ENCODE data around the gene IL7R. TPM values are rescaled to one million over a fixed set of nuclear protein-coding genes. Genes with fewer than 3 reads are reported as not detected.

IL7R gene
- total and polyA plus RNA-seq, 2 donors: 1.5 to 6.7 TPM

DNA sequence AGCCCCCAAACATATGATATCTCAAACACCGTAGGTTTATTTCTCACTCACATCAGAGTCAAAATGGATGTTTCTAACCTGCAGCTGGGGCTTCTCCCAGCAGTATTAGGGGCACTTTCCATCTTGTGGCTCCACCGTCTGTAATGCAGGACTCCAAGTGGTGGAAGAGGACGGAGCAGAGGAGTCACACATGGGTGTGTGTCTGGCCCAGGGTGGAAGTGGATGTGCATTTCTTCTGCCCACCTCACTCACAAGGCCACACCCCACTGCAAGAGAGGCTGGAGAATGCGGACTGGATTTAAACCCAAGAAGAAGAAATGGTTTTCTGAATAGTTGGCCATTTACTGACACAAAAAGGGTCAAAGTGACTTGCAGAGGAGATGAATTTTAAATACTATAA, 13.9 kb downstream of the IL7R start:
- H3K36me3 ChIP-seq (ENCODE audit: insufficient read depth): no peaks in the 10 kb centered on the region
- H3K4me3 ChIP-seq (ENCODE audit: low read depth, low read length): no peak overlapping the region
- H3K4me1 ChIP-seq (ENCODE audit: insufficient read depth): no peaks in the 10 kb centered on the region
- no peak overlapping the region for H3K27ac ChIP-seq (ENCODE audit: low read depth)
- no peak for DNase-seq (ENCODE audit: extremely low spot score)
- WGBS: 93% methylated on average over 4 of the region's 4 CpGs

DNA sequence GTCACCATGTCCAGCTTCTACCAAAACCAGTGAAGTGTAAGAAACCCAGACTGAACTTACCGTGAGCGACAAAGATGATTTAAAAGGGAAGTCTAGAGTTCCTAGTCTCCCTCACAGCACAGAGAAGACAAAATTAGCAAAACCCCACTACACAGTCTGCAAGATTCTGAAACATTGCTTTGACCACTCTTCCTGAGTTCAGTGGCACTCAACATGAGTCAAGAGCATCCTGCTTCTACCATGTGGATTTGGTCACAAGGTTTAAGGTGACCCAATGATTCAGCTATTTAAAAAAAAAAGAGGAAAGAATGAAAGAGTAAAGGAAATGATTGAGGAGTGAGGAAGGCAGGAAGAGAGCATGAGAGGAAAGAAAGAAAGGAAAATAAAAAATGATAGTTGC, 19.8 kb downstream of the IL7R start:
- DNase-seq (ENCODE audit: extremely low spot score): no peak
- 85% methylated on average over 2 of the region's 2 CpGs for whole genome bisulfite sequencing
- no peaks in the 10 kb centered on the region for H3K36me3 ChIP-seq (ENCODE audit: insufficient read depth)
- no peak overlapping the region for H3K27ac ChIP-seq (ENCODE audit: low read depth)
- no peak overlapping the region for H3K4me3 ChIP-seq (ENCODE audit: low read depth, low read length)
- no peaks in the 10 kb centered on the region for H3K4me1 ChIP-seq (ENCODE audit: insufficient read depth)

DNA sequence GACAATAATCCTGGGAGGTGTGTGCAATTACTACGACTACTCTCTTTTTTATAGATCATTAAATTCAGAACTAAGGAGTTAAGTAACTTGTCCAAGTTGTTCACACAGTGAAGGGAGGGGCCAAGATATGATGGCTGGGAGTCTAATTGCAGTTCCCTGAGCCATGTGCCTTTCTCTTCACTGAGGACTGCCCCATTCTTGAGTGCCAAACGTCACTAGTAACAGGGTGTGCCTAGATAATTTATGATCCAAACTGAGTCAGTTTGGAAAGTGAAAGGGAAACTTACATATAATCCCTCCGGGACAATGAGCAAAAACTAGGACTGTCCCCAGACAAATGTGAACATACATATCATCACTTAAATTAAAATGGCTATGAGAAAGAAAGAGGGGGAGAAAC, 20.2 kb downstream of the IL7R start:
- Histone ChIP-seq H3K4me1 (ENCODE audit: insufficient read depth) (no peaks in the 10 kb centered on the region), H3K27ac (ENCODE audit: low read depth) (no peak overlapping the region), H3K4me3 (ENCODE audit: low read depth, low read length) (no peak overlapping the region), H3K36me3 (ENCODE audit: insufficient read depth) (no peaks in the 10 kb centered on the region)
- DNase-seq (ENCODE audit: extremely low spot score): no peak
- WGBS: 56% methylated on average over 3 of the region's 3 CpGs

DNA sequence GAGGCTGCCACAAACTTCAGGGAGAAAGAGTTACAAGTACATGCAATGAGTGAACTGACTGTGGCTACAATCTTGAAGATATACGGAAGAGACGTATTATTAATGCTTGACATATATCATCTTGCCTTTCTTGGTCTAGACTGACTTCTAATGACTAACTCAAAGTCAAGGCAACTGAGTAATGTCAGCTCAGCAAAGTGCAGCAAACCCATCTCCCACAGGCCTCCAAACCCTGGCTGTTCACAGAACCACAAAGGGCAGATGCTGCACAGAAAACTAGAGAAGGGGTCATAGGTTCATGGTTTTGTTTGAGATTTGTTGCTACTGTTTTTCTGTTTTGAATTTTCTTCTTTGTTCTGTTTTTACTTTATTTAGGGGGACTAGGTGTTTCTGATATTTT, 21.0 kb downstream of the IL7R start:
- Histone ChIP-seq H3K4me1 (ENCODE audit: insufficient read depth) (no peaks in the 10 kb centered on the region), H3K36me3 (ENCODE audit: insufficient read depth) (no peaks in the 10 kb centered on the region), H3K27ac (ENCODE audit: low read depth) (no peak overlapping the region), H3K4me3 (ENCODE audit: low read depth, low read length) (no peak overlapping the region)
- no peak for DNase-seq (ENCODE audit: extremely low spot score)
- WGBS: 91% methylated on average over 2 of the region's 2 CpGs

DNA sequence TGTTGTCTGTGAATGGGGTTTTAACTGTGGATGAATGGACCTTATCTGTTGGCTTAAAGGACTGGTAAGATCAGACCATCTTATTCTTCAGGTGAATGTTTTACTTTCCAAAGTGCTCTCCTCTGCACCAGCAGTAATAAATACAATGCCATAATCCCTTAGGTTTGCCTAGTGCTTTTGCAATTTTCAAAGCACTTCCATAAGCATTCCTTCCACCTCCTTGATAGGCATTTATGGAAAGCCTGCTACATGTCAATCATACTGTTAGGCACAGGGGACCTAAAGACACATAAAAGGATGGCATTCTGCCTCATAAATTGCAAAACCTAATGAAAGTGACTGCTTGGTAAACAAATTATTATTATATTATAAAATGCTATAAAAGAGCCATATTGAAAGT, 21.4 kb downstream of the IL7R start:
- H3K4me1 ChIP-seq (ENCODE audit: insufficient read depth): no peaks in the 10 kb centered on the region
- H3K36me3 ChIP-seq (ENCODE audit: insufficient read depth): no peaks in the 10 kb centered on the region
- H3K27ac ChIP-seq (ENCODE audit: low read depth): no peak overlapping the region
- H3K4me3 ChIP-seq (ENCODE audit: low read depth, low read length): no peak overlapping the region
- DNase-seq (ENCODE audit: extremely low spot score): no peak

DNA sequence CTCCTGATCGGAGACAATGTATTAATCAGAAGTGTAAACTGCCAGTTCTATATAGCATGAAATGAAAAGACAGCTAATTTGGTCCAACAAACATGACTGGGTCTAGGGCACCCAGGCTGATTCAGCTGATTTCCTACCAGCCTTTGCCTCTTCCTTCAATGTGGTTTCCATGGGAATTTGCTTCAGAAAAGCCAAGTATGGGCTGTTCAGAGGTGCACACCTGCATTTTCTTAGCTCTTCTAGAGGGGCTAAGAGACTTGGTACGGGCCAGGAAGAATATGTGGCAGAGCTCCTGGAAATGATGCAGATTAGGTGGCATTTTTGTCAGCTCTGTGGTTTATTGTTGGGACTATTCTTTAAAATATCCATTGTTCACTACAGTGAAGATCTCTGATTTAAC, 22.4 kb downstream of the IL7R start:
- 73% methylated on average over 2 of the region's 2 CpGs for WGBS
- Histone ChIP-seq H3K4me1 (ENCODE audit: insufficient read depth) (no peaks in the 10 kb centered on the region), H3K27ac (ENCODE audit: low read depth) (no peak overlapping the region), H3K36me3 (ENCODE audit: insufficient read depth) (no peaks in the 10 kb centered on the region), H3K4me3 (ENCODE audit: low read depth, low read length) (no peak overlapping the region)
- DNase-seq (ENCODE audit: extremely low spot score): no peak

DNA sequence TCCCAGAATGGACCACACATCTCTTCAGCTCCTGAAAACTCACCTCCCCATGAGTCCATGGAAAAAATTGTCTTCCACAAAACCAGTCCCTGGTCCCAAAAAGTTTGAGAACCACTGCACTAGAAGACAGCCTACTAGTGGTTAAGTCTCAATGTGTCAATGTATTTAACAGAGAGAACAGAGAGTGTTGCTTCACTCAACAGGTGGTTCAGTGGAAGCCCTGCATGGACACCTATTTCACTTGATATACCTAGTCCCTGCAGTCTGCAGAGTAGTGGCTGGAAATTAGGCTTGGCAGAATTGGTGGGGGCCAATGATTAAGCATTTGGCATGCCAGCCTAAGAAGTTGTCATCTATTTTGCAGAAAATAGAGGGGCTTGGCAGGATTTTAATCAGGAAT, 23.0 kb downstream of the IL7R start:
- H3K36me3 ChIP-seq (ENCODE audit: insufficient read depth): no peaks in the 10 kb centered on the region
- H3K4me3 ChIP-seq (ENCODE audit: low read depth, low read length): no peak overlapping the region
- no peaks in the 10 kb centered on the region for H3K4me1 ChIP-seq (ENCODE audit: insufficient read depth)
- no peak for DNase-seq (ENCODE audit: extremely low spot score)
- H3K27ac ChIP-seq (ENCODE audit: low read depth): no peak overlapping the region

DNA sequence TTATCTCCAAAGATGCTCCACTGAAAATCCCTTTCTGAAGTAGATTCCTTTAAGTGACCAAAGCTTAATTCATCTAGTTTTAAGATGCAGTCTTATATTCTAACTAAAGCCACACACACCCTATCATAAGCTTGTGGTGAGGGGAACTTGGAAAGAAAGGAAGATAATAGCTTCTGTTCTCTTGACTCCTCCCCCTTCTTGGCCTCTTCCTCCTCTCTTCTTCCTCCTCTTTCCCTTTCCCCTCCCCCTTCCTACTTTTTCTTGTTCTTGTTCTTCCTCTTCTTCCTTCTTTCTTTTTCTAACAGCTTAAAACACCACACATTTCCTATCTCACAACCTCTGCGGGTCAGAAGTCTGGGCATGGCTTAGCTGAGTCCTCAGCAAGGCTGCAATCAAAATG, 23.5 kb downstream of the IL7R start:
- H3K36me3 ChIP-seq (ENCODE audit: insufficient read depth): no peaks in the 10 kb centered on the region
- no peaks in the 10 kb centered on the region for H3K4me1 ChIP-seq (ENCODE audit: insufficient read depth)
- DNase-seq (ENCODE audit: extremely low spot score): no peak
- H3K27ac ChIP-seq (ENCODE audit: low read depth): no peak overlapping the region
- no peak overlapping the region for H3K4me3 ChIP-seq (ENCODE audit: low read depth, low read length)
- 92% methylated on average over 1 of the region's 1 CpG for WGBS

DNA sequence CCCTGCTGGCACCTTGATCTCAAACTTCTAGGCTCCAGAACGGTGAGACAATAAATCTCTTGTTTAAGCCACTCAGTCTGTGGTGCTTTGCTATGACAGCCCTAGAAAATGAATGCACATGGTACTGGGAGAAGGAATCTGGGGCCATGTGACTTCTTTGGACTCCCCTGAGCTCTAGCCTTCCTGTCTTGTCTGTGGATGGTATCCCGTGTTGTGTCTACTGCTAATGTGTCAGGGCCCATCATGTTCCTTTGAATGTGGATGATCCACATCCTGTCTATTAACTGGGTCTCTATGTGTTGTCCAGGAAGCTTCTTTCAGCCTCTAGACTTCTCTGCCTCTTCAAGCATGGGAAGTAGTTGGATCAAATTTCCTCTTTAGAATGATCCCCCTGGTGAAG, 25.1 kb downstream of the IL7R start:
- WGBS: 68% methylated on average over 2 of the region's 2 CpGs
- Histone ChIP-seq H3K36me3 (ENCODE audit: insufficient read depth) (no peaks in the 10 kb centered on the region), H3K27ac (ENCODE audit: low read depth) (no peak overlapping the region), H3K4me1 (ENCODE audit: insufficient read depth) (no peaks in the 10 kb centered on the region), H3K4me3 (ENCODE audit: low read depth, low read length) (no peak overlapping the region)
- DNase-seq (ENCODE audit: extremely low spot score): no peak

DNA sequence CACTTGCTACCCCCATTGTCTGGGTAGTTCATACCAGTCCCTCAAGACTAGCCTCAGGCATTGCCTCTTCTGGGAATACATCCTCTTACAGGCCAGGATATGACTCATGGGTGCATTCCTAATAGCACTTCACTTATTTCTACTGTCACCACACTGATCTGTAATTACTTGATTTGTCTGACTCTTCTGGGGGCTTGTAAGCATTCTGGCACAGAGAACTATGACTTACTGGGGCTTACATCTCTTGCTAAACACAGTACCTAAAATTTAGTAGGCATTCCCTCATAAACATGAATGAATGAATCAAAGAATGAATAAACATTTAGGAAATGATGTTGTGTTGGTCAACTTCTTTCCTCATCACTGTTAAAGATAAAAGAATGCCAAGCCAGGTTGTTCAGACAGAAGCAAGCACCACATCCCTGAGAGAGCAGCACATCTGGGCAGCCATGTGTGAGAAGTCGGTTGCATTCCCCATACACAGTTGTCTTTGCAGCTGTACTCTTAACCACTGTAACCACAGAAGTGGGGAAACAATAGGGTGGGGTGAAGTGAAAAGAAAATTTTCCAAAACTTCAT, 27.6 kb downstream of the IL7R start:
- no peak for DNase-seq (ENCODE audit: extremely low spot score)
- Histone ChIP-seq H3K27ac (ENCODE audit: low read depth) (no peak overlapping the region), H3K4me3 (ENCODE audit: low read depth, low read length) (no peak overlapping the region), H3K36me3 (ENCODE audit: insufficient read depth) (no peaks in the 10 kb centered on the region), H3K4me1 (ENCODE audit: insufficient read depth) (no peaks in the 10 kb centered on the region)
- WGBS: 82% methylated on average over 1 of the region's 1 CpG

DNA sequence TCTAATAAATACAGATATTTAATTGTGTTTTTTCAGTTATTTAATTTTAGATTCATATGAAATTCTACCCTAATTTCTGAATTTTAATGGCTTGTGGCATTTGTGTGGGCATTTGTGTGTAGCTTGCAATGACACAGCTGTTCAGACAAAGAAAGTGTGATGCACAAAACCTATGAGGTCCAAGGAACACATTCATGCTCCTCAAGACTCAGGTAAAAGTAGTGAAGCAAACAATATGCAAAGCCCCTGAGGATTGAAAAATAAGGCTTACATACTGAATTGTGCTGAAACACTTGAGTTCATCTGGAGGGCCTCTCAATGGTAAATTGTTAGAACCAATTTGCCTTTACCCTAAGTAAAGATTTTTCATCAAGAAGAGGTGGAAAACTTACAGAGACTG, 28.1 kb downstream of the IL7R start:
- no peak for DNase-seq (ENCODE audit: extremely low spot score)
- Histone ChIP-seq H3K4me1 (ENCODE audit: insufficient read depth) (no peaks in the 10 kb centered on the region), H3K27ac (ENCODE audit: low read depth) (no peak overlapping the region), H3K4me3 (ENCODE audit: low read depth, low read length) (no peak overlapping the region), H3K36me3 (ENCODE audit: insufficient read depth) (no peaks in the 10 kb centered on the region)

DNA sequence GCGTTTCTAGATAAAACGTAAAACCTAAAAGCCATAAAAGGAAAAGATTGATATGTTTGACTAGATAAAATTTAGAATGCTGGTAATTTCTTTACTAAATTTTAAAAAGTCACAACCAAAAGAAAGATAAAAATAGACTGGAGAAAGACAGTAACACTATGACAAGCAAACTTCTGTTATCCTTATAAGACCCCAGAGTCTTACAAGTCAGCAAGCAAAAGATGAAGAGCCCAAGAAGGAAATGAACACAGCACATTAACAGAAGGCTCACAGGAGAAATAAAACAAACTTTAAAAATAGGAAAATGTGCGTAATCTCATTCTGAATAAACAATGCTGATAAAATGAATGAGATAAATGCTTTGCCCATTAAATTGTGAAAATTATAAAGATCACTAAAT, 29.7 kb downstream of the IL7R start:
- Histone ChIP-seq H3K27ac (ENCODE audit: low read depth) (no peak overlapping the region), H3K4me3 (ENCODE audit: low read depth, low read length) (no peak overlapping the region), H3K4me1 (ENCODE audit: insufficient read depth) (no peaks in the 10 kb centered on the region), H3K36me3 (ENCODE audit: insufficient read depth) (no peaks in the 10 kb centered on the region)
- WGBS: 54% methylated on average over 3 of the region's 3 CpGs
- no peak for DNase-seq (ENCODE audit: extremely low spot score)

DNA sequence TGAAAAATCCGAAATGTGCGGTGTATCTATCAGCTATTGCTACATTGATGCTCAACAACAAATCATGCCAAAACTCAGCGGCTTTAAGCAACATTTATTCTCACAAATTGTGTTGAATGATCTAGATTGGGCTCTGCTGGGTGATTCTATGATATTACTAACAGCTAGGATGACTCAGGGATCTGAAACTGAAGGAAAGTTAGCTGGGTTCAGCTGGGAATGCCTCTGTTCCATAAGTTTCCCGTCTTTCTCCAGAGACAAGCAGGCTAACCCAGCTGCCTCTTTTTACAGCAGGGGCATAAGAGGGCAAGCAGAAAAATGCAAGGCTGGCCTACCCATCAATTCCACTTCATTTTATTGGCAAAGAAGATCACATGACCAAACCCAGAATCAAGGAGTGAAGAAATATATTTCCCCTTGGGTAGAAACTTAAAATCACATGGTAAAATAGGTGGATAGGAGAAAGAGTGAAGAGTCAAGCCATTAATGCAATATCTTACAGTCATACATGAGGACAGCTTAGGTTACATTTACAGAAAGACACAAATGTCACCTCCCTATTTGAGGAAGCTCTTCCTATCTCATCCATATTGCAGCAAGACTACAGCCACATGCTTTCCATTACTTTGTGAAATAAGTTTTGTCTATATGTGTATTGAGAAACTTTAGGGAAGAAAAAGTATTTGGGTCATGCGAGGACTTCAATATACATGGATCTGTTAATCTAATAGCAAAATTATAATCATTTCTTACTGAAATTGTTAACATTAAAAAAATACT, 30.8 kb downstream of the IL7R start:
- 56% methylated on average over 5 of the region's 5 CpGs for WGBS
- Histone ChIP-seq H3K27ac (ENCODE audit: low read depth) (no peak overlapping the region), H3K4me1 (ENCODE audit: insufficient read depth) (no peaks in the 10 kb centered on the region)

DNA sequence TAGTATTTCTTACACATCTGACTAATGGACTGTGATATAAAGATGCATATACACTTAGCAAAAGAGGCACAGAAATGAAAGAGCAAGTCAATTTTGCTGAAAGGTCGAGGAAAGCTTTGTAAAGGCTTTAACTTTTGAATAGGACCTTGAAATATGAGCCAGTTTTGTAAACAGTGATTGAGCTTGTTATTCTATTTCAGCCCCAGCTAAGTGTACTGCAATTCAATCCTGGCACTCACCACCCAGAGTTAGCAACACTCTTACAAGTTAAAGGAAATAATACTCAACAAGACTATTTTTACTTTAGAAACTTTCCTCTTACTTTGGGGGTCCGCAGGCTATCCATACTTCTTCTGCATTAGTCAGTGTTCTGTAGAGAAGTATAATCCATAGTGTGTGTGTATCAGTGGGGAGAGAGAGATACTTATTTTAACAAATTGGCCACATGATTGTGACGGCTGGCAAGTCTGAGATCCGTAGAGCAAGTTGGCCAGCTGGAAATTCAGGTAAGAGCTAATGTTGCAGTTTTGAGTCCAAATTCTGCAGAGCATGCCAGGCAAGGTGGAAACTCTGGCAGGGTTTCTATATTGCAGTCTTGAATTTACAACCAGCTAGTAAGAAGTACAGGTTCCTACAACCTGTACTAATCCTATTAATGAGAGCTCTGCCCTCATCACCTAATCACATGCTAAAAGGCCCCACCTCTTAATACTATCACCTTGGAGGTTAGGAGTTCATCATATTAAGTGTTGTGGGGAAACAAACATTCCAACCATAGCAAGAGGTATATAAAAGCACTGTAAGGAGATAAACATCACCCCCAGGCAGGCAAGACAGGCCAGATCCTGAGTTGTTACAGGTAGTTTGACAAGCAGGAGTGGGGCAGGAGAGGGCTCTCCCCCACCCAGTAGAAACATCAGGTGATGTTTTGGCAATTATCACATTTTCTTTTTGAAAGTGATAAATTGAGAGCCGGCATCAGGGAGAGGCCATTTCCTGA, 33.6 kb downstream of the IL7R start:
- Histone ChIP-seq H3K4me3 (ENCODE audit: low read depth, low read length) (no peak overlapping the region), H3K36me3 (ENCODE audit: insufficient read depth) (no peaks in the 10 kb centered on the region), H3K27ac (ENCODE audit: low read depth) (no peak overlapping the region), H3K4me1 (ENCODE audit: insufficient read depth) (no peaks in the 10 kb centered on the region)
- 61% methylated on average over 5 of the region's 5 CpGs for WGBS
- DNase-seq (ENCODE audit: extremely low spot score): no peak

More for the DNA sequence above, 30.8 kb downstream of the IL7R start:
- no peak for DNase-seq (ENCODE audit: extremely low spot score)
- Histone ChIP-seq H3K36me3 (ENCODE audit: insufficient read depth) (no peaks in the 10 kb centered on the region), H3K4me3 (ENCODE audit: low read depth, low read length) (no peak overlapping the region)

Measured in urinary bladder (tissue), 4 donors.